HG03575 (cell line): ENCODE data around the gene SESN2.

Experiments used
- ATAC-seq: cut with Tn5 transposase; IDR thresholded peaks from one replicate; pipeline ENCODE4 v1.9.1; 2021; ENCODE audit not compliant: unreplicated experiment, insufficient number of reproducible peaks, low FRiP score; ENCODE audit errors: extremely low read depth

SESN2 gene, protein sequence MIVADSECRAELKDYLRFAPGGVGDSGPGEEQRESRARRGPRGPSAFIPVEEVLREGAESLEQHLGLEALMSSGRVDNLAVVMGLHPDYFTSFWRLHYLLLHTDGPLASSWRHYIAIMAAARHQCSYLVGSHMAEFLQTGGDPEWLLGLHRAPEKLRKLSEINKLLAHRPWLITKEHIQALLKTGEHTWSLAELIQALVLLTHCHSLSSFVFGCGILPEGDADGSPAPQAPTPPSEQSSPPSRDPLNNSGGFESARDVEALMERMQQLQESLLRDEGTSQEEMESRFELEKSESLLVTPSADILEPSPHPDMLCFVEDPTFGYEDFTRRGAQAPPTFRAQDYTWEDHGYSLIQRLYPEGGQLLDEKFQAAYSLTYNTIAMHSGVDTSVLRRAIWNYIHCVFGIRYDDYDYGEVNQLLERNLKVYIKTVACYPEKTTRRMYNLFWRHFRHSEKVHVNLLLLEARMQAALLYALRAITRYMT

DNA sequence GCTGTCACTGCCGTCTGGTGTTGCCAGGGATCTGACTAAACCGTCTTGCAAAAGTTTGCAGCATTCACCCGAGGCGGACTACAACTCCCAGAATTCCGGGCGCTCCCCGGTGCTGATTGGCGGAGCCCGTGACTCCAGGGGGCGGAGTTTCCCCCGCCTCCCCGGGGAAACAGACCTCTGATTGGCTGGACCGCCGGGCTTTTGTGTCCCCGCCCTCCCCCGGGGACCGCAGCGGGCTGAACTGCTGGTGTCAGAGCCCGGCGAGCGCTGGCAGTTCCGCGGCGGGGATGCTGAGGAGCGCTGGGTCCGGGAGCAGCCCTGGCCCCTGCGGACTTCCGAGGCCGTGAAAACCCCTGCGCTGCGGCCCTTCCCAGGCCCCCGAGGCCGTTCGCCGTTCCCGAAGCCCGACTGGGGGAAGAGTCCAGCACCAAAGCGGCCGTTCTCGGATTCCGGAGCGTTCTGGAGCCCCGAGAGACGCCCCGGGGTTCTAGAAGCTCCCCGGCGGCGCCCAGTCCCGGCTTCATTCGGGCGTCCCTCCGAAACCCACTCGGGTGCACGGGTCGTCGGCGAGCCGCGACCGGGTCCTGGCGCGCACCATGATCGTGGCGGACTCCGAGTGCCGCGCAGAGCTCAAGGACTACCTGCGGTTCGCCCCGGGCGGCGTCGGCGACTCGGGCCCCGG lies at the start of gene SESN2:
Gene SESN2, plus strand, starts transcription at position 267 of the 682 bp plus-strand sequence. Its CDS starts 330 bp downstream, at position 597.
- peak; percentile 57 for ATAC-seq

DNA sequence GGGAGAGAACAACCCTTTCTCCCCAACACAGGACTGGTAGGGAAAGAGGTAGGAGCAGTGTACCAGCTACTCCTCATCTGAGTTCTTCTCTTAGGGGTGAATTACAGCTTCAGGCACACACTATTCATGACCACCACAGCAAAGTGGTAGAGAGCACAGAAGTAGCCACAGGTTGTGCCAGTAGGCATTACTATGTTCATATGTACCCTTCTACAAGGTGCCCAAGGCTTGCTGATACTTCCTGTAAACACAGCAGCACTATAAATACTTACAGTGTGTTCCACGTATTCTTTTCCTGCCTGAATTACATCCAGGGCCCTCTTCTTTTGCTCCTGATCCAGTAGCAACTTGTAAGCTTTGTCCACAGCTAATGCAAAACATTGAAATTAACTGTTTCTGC lies 49.6 kb upstream of the SESN2 start:
- no peak for ATAC-seq

DNA sequence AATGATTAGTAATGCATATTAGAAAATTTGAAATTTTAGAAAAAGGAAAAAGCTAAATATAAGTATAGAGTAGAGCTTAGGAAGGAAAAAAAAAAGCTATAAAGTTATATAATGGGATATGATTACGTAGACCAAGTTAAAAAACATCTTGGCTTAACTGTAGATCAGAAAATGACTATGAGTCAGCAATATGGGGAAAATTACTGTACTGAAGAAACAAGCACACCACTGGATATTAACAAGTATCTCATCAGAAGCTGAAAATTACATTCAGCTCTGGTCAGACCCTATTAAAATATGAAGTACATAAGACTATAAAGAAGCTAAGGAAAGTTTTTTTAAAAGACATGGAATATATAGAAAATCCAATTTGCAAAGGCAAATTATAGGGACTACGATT lies 46.0 kb upstream of the SESN2 start:
- ATAC-seq = no peak

DNA sequence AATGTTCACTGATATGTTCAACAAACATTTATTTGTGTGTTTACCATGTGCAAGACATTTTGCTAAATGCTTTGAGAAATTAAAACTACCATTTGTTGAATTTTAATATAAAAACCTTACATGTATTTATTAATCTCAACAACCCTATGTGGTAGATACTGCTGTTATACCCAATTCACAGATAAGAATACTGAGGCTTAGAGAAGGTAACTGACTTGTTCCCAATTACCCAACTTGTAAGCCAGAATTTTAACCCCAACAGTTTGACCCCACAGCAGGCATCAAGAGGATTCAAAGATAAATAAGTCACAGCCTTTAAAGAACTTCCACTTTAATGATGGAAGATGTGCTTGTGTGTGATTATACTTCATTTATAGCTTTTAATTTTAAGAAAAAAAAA lies 30.2 kb upstream of the SESN2 start:
- ATAC-seq = no peak

DNA sequence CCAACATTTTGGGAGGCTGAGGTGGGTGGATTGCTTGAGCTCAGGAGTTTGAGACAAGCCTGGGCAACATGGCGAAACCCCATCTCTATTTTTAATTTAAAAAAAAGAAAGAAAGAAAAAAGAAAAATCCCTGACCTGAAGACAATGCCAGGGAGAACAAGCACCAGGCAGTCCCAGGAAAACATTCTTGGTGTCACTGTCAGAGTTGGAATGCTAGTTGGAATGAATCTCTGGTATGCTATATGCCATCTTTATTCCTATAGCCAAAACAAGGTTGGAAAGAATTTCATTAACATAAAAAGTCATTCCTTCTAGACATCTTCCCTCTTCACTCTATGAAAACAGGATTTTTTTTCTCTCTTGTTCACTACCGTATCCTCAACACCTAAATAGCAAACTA lies 29.3 kb upstream of the SESN2 start:
- no peak for ATAC-seq

DNA sequence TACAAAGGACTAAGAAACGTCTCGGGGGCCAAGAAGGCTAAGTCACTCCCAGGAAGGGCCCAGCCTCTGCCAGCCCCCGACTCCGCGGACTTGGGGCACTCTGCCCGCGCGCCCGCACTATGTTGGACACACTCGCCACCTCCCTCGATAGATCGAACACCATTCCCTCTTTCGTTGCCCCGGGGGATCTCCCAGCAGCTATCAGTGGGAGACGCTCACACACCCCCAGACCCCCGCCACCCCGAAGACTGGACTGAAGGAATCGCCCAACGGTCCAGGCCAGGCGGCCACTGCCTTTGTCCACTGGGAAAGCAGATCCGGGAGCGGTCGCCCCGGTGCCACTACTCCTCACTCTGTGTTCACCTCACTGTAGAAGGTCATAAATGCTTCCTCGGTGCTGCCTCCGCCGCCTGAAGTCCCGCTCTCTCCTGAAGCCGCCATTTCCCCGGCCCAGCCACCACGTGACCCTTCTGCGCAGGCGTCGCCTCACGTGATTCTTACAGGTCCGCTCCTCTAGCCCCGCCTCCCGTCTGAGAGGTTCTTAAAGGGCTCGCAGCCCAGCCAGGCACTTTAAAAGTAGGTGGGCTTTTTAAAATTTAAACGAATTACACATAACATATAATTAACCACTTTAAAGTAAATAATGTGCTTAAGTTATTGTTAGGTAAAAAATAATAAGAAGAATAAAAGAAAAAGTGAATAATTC lies 26.6 kb upstream of the SESN2 start, which contains the start of gene DNAJC8:
Gene DNAJC8, minus strand, starts transcription at position 472 of the 706 bp plus-strand sequence. Its CDS starts 31 bp downstream, at position 441.
- peak; percentile 50 for ATAC-seq

DNA sequence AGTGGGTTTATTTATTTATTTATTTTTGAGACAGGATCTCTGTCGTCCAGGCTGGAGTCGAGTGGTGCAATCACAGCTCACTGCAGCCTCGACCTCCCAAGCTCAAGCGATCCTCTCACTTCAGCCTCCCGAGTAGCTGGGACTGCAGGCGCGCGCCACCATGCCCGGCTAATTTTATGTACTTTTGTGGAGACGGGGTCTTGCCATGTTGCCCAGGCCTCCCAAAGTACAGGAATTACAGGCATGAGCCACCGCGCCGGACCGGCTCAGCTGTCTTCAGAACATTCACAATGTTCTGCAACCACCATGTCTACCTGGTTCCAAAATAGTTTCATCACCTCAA lies 26.1 kb upstream of the SESN2 start:
- ATAC-seq = no peak

DNA sequence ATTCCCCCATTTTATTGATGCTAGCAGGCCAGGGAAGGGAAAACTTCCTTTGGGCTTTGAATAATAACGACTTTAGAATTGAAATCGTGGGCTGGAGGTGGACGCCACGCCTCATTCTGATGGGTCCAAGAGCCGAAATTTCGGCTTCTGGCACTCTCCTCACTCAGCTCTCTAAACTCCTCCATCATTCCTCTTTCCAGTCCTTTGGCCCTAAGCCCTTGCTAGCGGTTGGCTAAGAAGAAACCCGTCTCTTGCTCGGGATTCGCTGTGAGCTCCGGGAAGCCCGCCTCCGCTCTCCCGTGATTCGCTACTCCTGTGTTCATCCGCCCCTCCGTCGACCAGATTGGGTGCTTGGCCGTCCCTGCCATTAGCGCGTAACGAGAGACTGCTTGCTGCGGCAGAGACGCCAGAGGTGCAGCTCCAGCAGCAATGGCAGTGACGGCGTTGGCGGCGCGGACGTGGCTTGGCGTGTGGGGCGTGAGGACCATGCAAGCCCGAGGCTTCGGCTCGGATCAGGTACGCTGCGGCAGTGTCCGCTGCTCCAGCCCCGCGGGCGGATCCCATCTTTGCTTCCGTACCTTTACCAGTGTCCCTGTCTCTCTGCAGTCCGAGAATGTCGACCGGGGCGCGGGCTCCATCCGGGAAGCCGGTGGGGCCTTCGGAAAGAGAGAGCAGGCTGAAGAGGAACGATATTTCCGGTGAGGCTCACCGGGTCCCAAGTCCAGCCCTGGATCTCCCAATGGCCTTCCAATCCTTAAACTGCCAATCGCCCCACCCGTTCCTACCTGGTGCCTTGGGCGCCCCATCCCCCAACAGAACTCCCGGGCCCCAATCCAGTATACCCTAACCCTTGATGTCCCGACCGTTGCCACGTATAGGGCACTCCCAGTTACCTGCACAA lies 23.3 kb upstream of the SESN2 start, which contains the start of gene ATP5IF1:
Gene ATP5IF1, plus strand, starts transcription at position 370 of the 901 bp plus-strand sequence. Its CDS starts 60 bp downstream, at position 430.
- ATAC-seq = peak; percentile 47

DNA sequence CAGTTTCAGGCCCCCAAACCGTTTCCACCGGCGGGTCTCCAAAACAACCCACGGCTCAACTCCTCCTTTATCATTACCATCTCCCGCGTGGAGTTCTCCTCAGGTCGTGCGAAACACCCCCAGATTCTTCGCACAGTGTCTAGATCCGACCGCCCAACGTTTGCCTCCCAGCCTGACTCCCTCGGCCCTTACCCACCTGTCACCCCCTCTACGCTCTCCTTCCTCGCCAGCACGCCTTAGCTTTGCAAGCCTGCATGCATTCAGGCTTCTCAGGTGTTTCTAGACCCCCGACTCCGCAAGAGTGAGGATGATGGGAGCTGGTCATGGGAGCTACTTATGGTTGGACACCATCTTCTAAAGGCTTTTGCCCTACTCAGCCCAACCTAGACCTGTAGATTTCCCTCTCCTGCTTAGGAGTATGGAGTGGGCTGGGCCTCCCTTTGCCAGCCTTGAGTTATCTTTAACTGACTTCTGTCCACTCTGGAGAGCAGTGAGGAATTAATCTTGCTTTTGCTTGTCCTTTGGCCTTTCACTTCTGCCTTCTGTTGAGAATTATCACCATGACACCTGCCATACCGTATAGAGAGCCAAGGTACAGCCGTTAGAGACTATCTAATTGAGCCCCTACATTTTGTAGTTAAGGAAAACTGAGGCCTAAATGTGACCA lies 22.5 kb upstream of the SESN2 start:
- no peak for ATAC-seq

DNA sequence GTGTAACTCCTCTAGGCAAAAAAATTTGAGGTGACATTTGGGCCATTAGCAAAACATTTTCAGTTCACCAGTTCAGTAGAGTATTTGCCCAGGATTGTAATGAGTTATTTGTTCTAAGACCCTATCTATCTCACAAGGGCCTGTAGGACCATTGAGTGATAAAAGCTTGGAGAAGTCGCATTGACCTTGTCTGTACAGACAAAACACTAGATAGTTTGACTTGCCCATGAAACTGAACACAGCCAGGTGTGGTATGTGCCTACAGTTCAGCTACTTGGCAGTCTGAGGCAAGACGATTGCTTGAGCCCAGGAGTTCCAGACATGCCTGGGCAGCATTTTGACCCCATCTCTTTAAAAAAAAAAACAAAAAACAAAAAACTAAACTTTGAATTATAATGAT lies 20.3 kb upstream of the SESN2 start:
- ATAC-seq = no peak

DNA sequence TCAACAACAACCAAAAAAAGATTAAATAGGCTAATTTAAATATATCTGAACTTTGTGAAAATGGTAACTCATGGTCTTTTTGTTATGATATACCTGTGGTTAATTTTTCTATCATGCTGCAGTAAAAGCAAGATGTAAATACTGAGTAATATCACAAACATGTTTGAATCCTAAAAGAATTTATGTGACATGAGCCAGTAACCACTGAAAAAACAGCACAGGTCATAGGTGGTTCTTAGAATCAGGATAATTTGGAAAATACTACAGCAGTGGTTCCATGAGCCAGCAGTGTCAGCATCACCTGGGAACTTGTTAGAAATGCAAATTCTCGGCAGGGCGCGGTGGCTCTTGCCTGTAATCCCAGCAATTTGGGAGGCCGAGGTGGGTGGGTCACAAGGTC lies 19.3 kb upstream of the SESN2 start:
- ATAC-seq = no peak

DNA sequence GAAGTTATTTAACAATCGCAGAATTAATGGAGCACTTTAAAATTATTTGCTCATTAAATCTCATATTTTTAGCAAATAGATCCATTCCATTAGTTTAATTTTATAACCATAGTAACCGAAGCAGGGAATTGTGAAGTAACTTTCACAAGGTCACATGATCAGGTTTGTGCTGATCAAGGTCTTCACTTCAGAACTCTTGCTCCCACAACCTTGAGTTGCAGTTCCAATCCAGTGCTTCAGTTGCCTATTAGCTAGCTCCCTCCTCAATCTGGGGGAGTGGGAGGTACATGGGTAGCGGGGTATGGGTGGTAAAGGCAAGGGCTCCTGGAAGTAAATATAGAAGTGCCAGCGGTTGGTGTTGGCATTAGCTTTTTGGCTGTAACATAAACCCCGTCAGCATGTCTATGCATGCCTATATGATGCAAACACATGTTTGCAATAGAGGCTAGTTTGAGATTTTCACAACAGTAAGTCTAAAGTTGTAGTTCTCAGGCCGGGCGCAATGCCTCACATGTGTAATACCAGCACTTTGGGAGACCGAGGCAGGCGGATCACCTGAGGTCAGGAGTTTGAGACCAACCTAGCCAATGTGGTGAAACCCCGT lies 17.6 kb upstream of the SESN2 start:
- no peak for ATAC-seq

DNA sequence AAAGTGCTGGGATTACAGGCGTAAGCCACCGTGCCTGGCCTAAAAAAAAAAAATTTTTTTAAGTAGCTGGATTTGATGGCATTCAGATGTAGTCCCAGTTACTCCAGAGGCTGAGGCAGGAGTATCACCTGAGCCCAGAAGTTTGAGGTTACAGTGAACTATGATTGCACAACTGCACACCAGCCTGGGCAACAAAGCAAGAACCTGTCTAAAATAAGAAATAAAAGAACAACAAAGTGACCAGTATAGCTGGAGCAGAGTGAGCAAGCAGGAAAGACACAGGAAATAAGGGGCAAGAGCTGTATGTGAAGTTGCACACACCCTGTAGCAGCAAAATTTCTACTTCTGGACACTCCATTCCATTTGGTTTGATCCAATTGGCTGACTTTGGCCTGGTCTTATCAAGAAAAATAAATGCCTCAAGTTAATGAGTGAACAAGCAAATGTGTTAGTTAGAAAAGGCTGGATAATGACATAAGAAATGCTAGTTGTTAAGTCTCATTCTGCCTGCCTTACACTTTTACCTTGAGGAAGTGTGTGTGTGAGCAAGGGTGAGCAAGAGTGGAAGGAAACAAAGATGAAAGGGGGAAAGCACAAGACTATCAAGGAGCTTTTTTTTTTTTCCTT lies 15.5 kb upstream of the SESN2 start:
- no peak for ATAC-seq

DNA sequence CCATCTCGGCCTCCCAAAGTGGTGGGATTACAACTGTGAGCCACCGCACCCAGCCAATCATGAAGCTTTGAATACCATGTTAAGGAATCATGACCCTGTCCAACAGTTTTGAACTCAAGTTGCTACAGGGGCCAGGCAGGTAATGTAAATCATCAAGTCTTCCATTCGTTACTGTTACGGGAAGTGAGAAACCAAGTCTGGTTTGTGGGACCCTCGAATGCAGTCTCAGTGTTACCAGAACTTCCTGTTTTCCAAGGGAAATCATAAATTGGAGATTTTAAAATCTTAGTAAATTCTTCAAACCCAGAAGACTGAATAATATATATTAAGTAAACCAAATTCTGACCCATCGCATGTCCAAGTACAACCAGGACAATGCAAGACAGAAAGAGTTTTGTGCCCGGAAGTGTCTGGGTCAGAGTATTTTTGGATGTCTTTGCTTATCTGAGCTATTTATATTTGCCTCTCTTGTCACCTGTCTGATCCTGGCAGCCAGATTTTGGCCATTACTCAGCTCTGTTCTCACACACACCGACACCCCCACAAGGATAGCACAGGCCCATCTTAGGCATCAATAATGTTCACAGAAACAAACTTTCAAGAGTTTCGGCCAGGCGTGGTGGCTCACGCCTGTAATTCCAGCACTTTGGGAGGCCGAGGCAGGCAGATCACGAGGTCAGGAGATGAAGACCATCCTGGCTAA lies 14.6 kb upstream of the SESN2 start:
- ATAC-seq = no peak

DNA sequence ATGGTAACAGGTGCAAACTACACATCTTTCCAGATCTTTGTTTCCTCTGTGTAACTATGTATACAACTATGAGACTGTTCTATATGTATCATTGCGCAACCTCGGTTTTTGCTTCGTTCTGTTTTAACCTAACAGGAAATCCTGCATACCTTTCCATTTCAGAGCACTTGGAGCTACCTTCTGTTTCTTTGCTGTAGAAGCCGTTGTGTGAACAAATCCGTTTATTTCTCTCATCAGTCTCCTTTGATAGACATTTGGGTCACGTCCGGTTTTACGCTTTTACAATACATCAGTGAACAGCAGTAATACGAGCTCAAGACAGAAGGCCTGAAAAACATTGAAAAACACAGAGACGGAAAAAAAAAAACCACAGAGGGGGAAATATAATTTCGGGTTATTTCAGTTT lies 12.9 kb upstream of the SESN2 start:
- ATAC-seq = no peak

DNA sequence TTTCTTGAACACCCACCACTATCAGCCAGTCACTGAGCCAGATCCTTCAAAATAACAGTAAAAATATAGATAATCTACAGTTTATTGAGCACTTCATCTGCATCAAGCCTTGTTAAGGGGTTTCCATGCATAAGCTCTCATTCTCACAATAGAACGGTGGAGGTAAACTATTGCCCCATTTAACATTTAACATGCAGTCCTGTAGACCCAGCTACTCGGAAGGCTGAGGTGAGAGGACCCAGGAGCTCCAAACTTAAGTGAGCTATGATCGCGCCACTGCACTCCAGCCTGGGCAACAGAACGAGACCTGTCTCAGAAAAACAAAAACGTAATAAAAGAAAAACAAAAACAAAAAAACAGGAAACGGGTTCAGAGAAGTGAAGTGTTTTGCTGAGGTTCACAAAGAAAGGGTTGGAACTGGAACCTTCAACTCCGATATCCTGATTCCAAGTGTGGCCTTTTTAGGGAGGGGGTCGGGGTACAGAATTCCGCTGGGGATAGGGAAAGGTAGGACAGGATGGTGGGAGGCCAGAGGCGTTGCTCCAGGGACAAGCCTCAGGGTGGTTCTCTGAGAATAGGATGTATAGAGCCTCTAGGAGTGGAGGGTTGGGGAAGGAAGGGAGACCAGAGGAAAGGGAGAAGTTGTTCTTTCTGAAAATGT lies 11.6 kb upstream of the SESN2 start:
- ATAC-seq = no peak
